Activated CD8-positive, alpha-beta T cell treated with anti-CD3 and anti-CD28 coated beads for 36 hours (primary cell): ENCODE data around the gene KCTD16. TPM values are rescaled to one million over a fixed set of nuclear protein-coding genes. Genes with fewer than 3 reads are reported as not detected.

ENCODE experiments used
- ATAC-seq: fragments of 200-7000 bp; cut with Tn5 transposase; one replicate; pipeline ENCODE4 v1.10.0; 2021; ENCODE audit warnings: mild to moderate bottlenecking, moderate library complexity
- CTCF ChIA-PET: fragments of 350-600 bp; sonication (Branson Sonifier 250); formaldehyde crosslinking; loops from one replicate; lab custom pipeline; 2021; ENCODE audit warnings: antibody characterized with exemption; lab: Charles Lee
- POLR2A ChIA-PET: fragments of 350-600 bp; sonication (Branson Sonifier 250); formaldehyde crosslinking; loops from one replicate; lab custom pipeline; 2021; ENCODE audit warnings: antibody characterized with exemption; lab: Charles Lee
- DNase-seq: peaks from one replicate; pipeline ENCODE4 v3.0.0-alpha.2; 2020
- H3K27ac Mint-ChIP-seq: one replicate; pipeline ENCODE4 v1.8.0; 2021; ENCODE audit warnings: mild to moderate bottlenecking, mixed read lengths
- H3K27me3 Mint-ChIP-seq: one replicate; pipeline ENCODE4 v1.8.0; 2021; ENCODE audit warnings: mixed read lengths
- H3K36me3 Mint-ChIP-seq: one replicate; pipeline ENCODE4 v1.8.0; 2021; ENCODE audit warnings: low read depth, mixed read lengths
- H3K4me1 Mint-ChIP-seq: one replicate; pipeline ENCODE4 v1.8.0; 2021; ENCODE audit warnings: low read depth, mixed read lengths
- H3K4me3 Mint-ChIP-seq: one replicate; pipeline ENCODE4 v1.8.0; 2021; ENCODE audit warnings: mild to moderate bottlenecking, moderate library complexity, mixed read lengths
- H3K9me3 Mint-ChIP-seq: one replicate; pipeline ENCODE4 v1.8.0; 2021; ENCODE audit warnings: mixed read lengths
- CTCF ChIP-seq: fragments of 200-600 bp; IDR thresholded peaks from one replicate; pipeline ENCODE4 v1.8.0; 2022; ENCODE audit warnings: antibody characterized with exemption, mild to moderate bottlenecking
- intact Hi-C: fragments of 100-400 bp; cut with micrococcal nuclease; formaldehyde crosslinking; loops from one replicate; pipeline ENCODE4 v1.10.0; 2022
- total RNA-seq, 2 experiments: library from RNA; stranded (reverse); gene quantifications; one replicate each; pipeline ENCODE4 v1.2.3, GENCODE V29; 2021

KCTD16 gene
- total RNA-seq, 2 experiments from 2014 or later: 0.27 to 0.29 TPM

- Mint-ChIP-seq H3K4me1 (no peaks in the 10 kb centered on the region), H3K27ac (no peak overlapping the region), H3K9me3 (no peaks in the 10 kb centered on the region), H3K36me3 (no peaks in the 10 kb centered on the region), H3K27me3 (peaks cover 5% of the 10 kb centered on the region), H3K4me3 (no peak overlapping the region)
- intact Hi-C loops: no loop called here
- DNase-seq: no peak
- POLR2A ChIA-PET: no interaction called here
- ATAC-seq: no peak
- TF ChIP-seq CTCF: no peak
- CTCF ChIA-PET: no interaction called here
Measured at GRCh38 chr5:144276034-144276822, 105.6 kb downstream of the KCTD16 start.

- no peaks in the 10 kb centered on the region for H3K4me1 Mint-ChIP-seq
- no peak for TF ChIP-seq CTCF
- H3K4me3 Mint-ChIP-seq: no peak overlapping the region
- intact Hi-C loops: no loop called here
- H3K27ac Mint-ChIP-seq: no peak overlapping the region
- no peaks in the 10 kb centered on the region for H3K9me3 Mint-ChIP-seq
- H3K27me3 Mint-ChIP-seq: peaks cover 3% of the 10 kb centered on the region
- ChIA-PET POLR2A (no interaction called here), CTCF (no interaction called here)
- no peak for DNase-seq
- H3K36me3 Mint-ChIP-seq: no peaks in the 10 kb centered on the region
- no peak for ATAC-seq
Measured at GRCh38 chr5:144281784-144282183, 111.1 kb downstream of the KCTD16 start.

GRCh38 chr5:144284036-144284435 lies 113.4 kb downstream of the KCTD16 start:
- intact Hi-C loops: no loop called here
- Mint-ChIP-seq H3K4me3 (no peak overlapping the region), H3K27me3 (peaks cover 3% of the 10 kb centered on the region), H3K9me3 (no peaks in the 10 kb centered on the region), H3K27ac (no peak overlapping the region), H3K4me1 (no peaks in the 10 kb centered on the region), H3K36me3 (no peaks in the 10 kb centered on the region)
- DNase-seq (no peak), ATAC-seq (no peak)
- POLR2A ChIA-PET: interaction anchor here (0.6 kb wide), 1 partner anchor 14 kb away, joined by 3 read pairs; no protein-coding TSS in a partner anchor
- CTCF ChIA-PET: no interaction called here
- TF ChIP-seq CTCF: no peak

- POLR2A ChIA-PET: no interaction called here
Measured at GRCh38 chr5:144284931-144285502, 114.3 kb downstream of the KCTD16 start.

More at GRCh38 chr5:144284931-144285502, 114.3 kb downstream of the KCTD16 start:
- DNase-seq (no peak), ATAC-seq (no peak)
- intact Hi-C loops: no loop called here
- Mint-ChIP-seq H3K27ac (no peak overlapping the region), H3K4me1 (no peaks in the 10 kb centered on the region), H3K9me3 (no peaks in the 10 kb centered on the region), H3K36me3 (no peaks in the 10 kb centered on the region), H3K4me3 (no peak overlapping the region), H3K27me3 (peaks cover 1% of the 10 kb centered on the region)
- TF ChIP-seq CTCF: no peak
- CTCF ChIA-PET: no interaction called here
